Measurements from ENCODE around the gene TEP1.

TEP1 gene

GRCh38 chr14:20434701-20435581, 21.6 kb upstream of the TEP1 start:
- no peak for DNase-seq (ENCODE audit: low read depth in 2 of 2, low spot score in 1 of 2)

- DNase-seq (ENCODE audit: low read depth in 2 of 2, low spot score in 1 of 2) = no peak
These were observed 16.7 kb upstream of the TEP1 start for GRCh38 chr14:20429801-20430669.

GRCh38 chr14:20428802-20429201, 15.5 kb upstream of the TEP1 start:
- no peak for DNase-seq (ENCODE audit: low read depth in 2 of 2, low spot score in 1 of 2)

- DNase-seq (ENCODE audit: low read depth in 2 of 2, low spot score in 1 of 2) = no peak
These were observed 14.7 kb upstream of the TEP1 start for GRCh38 chr14:20428010-20428365.

- no peak for DNase-seq (ENCODE audit: low read depth in 2 of 2, low spot score in 1 of 2)
These were observed 14.1 kb upstream of the TEP1 start for GRCh38 chr14:20427231-20428009.

- DNase-seq (ENCODE audit: low read depth in 2 of 2, low spot score in 1 of 2) = no peak
These were observed 11.6 kb upstream of the TEP1 start for GRCh38 chr14:20424851-20425250.

GRCh38 chr14:20422886-20423285, 9.6 kb upstream of the TEP1 start:
- no peak for DNase-seq (ENCODE audit: low read depth in 2 of 2, low spot score in 1 of 2)

- no peak for DNase-seq (ENCODE audit: low read depth in 2 of 2, low spot score in 1 of 2)
These were observed 8.0 kb upstream of the TEP1 start for GRCh38 chr14:20421267-20421666.

GRCh38 chr14:20419419-20419818, 6.1 kb upstream of the TEP1 start:
- no peak for DNase-seq (ENCODE audit: low read depth in 2 of 2, low spot score in 1 of 2)

- DNase-seq (ENCODE audit: low read depth in 2 of 2, low spot score in 1 of 2) = no peak
These were observed 5.2 kb upstream of the TEP1 start for GRCh38 chr14:20418501-20418909.

- DNase-seq (ENCODE audit: low read depth in 2 of 2, low spot score in 1 of 2) = no peak
These were observed 4.2 kb upstream of the TEP1 start for GRCh38 chr14:20417250-20418186.

GRCh38 chr14:20416223-20416622, 2.9 kb upstream of the TEP1 start:
- no peak for DNase-seq (ENCODE audit: low read depth in 2 of 2, low spot score in 1 of 2)

GRCh38 chr14:20415782-20416206, 2.5 kb upstream of the TEP1 start:
- DNase-seq (ENCODE audit: low read depth in 2 of 2, low spot score in 1 of 2) = no peak

GRCh38 chr14:20413744-20414082, 412 bp upstream of the TEP1 start:
- DNase-seq (ENCODE audit: low read depth in 2 of 2, low spot score in 1 of 2) = no peak

- no peak for DNase-seq (ENCODE audit: low read depth in 2 of 2, low spot score in 1 of 2)
These were observed 890 bp downstream of the TEP1 start for GRCh38 chr14:20412411-20412810.

- DNase-seq (ENCODE audit: low read depth in 2 of 2, low spot score in 1 of 2) = no peak
These were observed 4.1 kb downstream of the TEP1 start for GRCh38 chr14:20409226-20409625.

- no peak for DNase-seq (ENCODE audit: low read depth in 2 of 2, low spot score in 1 of 2)
These were observed 9.8 kb downstream of the TEP1 start for GRCh38 chr14:20403521-20403920.

GRCh38 chr14:20400965-20401593, 12.2 kb downstream of the TEP1 start:
- no peak for DNase-seq (ENCODE audit: low read depth in 2 of 2, low spot score in 1 of 2)

- no peak for DNase-seq (ENCODE audit: low read depth in 2 of 2, low spot score in 1 of 2)
These were observed 12.7 kb downstream of the TEP1 start for GRCh38 chr14:20400589-20400964.

- no peak for DNase-seq (ENCODE audit: low read depth in 2 of 2, low spot score in 1 of 2)
These were observed 15.8 kb downstream of the TEP1 start for GRCh38 chr14:20397511-20397910.
